ENCODE measurements around the gene CNIH3.

Gene CNIH3

GRCh38 chr1:224616756-224617409, 766 bp downstream of the CNIH3 start:
- H3K27ac ChIP-seq: no peak overlapping the region
- TF ChIP-seq ZFX (IDR thresholded peaks at IDR 0.05): no peak
- no peak for TF ChIP-seq CTCF (conservative IDR thresholded peaks at IDR 0.05)

GRCh38 chr1:224617410-224618355, 1.6 kb downstream of the CNIH3 start:
- no peak overlapping the region for H3K27ac ChIP-seq
- TF ChIP-seq ZFX (IDR thresholded peaks at IDR 0.05) (no peak), CTCF (conservative IDR thresholded peaks at IDR 0.05) (no peak)

GRCh38 chr1:224619209-224619608, 3.1 kb downstream of the CNIH3 start:
- no peak for TF ChIP-seq ZFX (IDR thresholded peaks at IDR 0.05)
- TF ChIP-seq CTCF (conservative IDR thresholded peaks at IDR 0.05): no peak
- H3K27ac ChIP-seq: no peak overlapping the region

- no peak for TF ChIP-seq CTCF (conservative IDR thresholded peaks at IDR 0.05)
- no peak for TF ChIP-seq ZFX (IDR thresholded peaks at IDR 0.05)
Measured at GRCh38 chr1:224620105-224620504, 4.0 kb downstream of the CNIH3 start.

GRCh38 chr1:224621813-224622682, 5.9 kb downstream of the CNIH3 start:
- no peak overlapping the region for H3K27ac ChIP-seq
- TF ChIP-seq ZFX (IDR thresholded peaks at IDR 0.05): no peak

More at GRCh38 chr1:224620105-224620504, 4.0 kb downstream of the CNIH3 start:
- H3K27ac ChIP-seq: no peak overlapping the region

GRCh38 chr1:224622831-224623230, 6.7 kb downstream of the CNIH3 start:
- TF ChIP-seq CTCF (conservative IDR thresholded peaks at IDR 0.05) (no peak), ZFX (IDR thresholded peaks at IDR 0.05) (no peak)
- H3K27ac ChIP-seq: no peak overlapping the region

GRCh38 chr1:224623310-224623714, 7.2 kb downstream of the CNIH3 start:
- H3K27ac ChIP-seq: no peak overlapping the region
- TF ChIP-seq ZFX (IDR thresholded peaks at IDR 0.05): no peak
- no peak for TF ChIP-seq CTCF (conservative IDR thresholded peaks at IDR 0.05)

Data from C4-2B (cell line).